ENCODE results near the gene SPTBN1. TPM values are rescaled to one million over a fixed set of nuclear protein-coding genes. Genes with fewer than 3 reads are reported as not detected.

SPTBN1 gene
- total RNA-seq, 2 experiments from 2014 or later = 132 to 183 TPM

- peak overlapping the region; percentile 65 for H3K4me2 ChIP-seq (ENCODE audit: low read length)
- peaks cover 4% of the 10 kb centered on the region; the same call in 1 of the 2 replicates for H4K20me1 ChIP-seq (ENCODE audit: insufficient read depth, low read length)
- DNase-seq (ENCODE audit: low spot score) = peak; percentile 65
- BruUV-seq (replicated peaks) = no TSS peak
- peaks cover 63% of the 10 kb centered on the region for H3K4me1 ChIP-seq (ENCODE audit: insufficient read depth, low read length, poor library complexity, severe bottlenecking)
- no peak overlapping the region for H2AFZ ChIP-seq (ENCODE audit: low read length)
- H3K9me2 ChIP-seq (ENCODE audit: insufficient read depth, low read length) = no peaks in the 10 kb centered on the region
- POLR2A ChIA-PET = interaction anchor here (0.5 kb wide), 1 partner anchor 329 kb away, joined by 3 read pairs; no protein-coding TSS in a partner anchor
- no peak overlapping the region for H3K4me3 ChIP-seq (ENCODE audit: low read depth, low read length, poor library complexity, severe bottlenecking)
- peak overlapping the region; percentile 32 for H3K27ac ChIP-seq (ENCODE audit: low read depth, low read length, poor library complexity, severe bottlenecking)
- no peak for TF ChIP-seq EZH2phosphoT487 (IDR thresholded peaks at IDR 0.05; ENCODE audit: borderline replicate concordance, low read depth, low read length)
- no peaks in the 10 kb centered on the region for H3K9me3 ChIP-seq (ENCODE audit: low read length)
- peaks cover 76% of the 10 kb centered on the region for H3K36me3 ChIP-seq (ENCODE audit: insufficient read depth, low read length)
- peaks cover 26% of the 10 kb centered on the region; the same call in 1 of the 2 replicates for H3K79me2 ChIP-seq (ENCODE audit: insufficient read depth, low read depth, low read length)
- intact Hi-C loops (cut with micrococcal nuclease; ENCODE audit: unreplicated experiment) = loop anchor here (10.0 kb wide), 2 partner anchors 147 to 673 kb away; no protein-coding TSS in a partner anchor
- CTCF ChIA-PET (ENCODE audit: unreplicated experiment) = no interaction called here
Observed at GRCh38 chr2:54638103-54638502, 182.0 kb downstream of the SPTBN1 start.

- peaks cover 75% of the 10 kb centered on the region for H3K36me3 ChIP-seq (ENCODE audit: insufficient read depth, low read length)
- BruUV-seq (replicated peaks) = no TSS peak
- ChIA-PET CTCF (ENCODE audit: unreplicated experiment) (no interaction called here), POLR2A (interaction anchor here (1.0 to 1.4 kb wide), 3 partner anchors 41 to 59 kb away, joined by 3 to 6 read pairs (median 3); no protein-coding TSS in a partner anchor)
- H3K9me3 ChIP-seq (ENCODE audit: low read length) = no peaks in the 10 kb centered on the region
- H3K4me3 ChIP-seq (ENCODE audit: low read depth, low read length, poor library complexity, severe bottlenecking) = no peak overlapping the region
- peak overlapping the region; percentile 32 for H3K27ac ChIP-seq (ENCODE audit: low read depth, low read length, poor library complexity, severe bottlenecking)
- peaks cover 4% of the 10 kb centered on the region; the same call in 1 of the 2 replicates for H4K20me1 ChIP-seq (ENCODE audit: insufficient read depth, low read length)
- H3K4me1 ChIP-seq (ENCODE audit: insufficient read depth, low read length, poor library complexity, severe bottlenecking) = peaks cover 56% of the 10 kb centered on the region
- H3K4me2 ChIP-seq (ENCODE audit: low read length) = peak overlapping the region; percentile 65
- TF ChIP-seq CTCF (conservative IDR thresholded peaks at IDR 0.05; ENCODE audit: low read length) (no peak), EZH2phosphoT487 (IDR thresholded peaks at IDR 0.05; ENCODE audit: borderline replicate concordance, low read depth, low read length) (no peak)
- no peak for DNase-seq (ENCODE audit: low spot score)
- H2AFZ ChIP-seq (ENCODE audit: low read length) = no peak overlapping the region
- H3K79me2 ChIP-seq (ENCODE audit: insufficient read depth, low read depth, low read length) = peaks cover 26% of the 10 kb centered on the region; the same call in 1 of the 2 replicates
- no peaks in the 10 kb centered on the region for H3K9me2 ChIP-seq (ENCODE audit: insufficient read depth, low read length)
- intact Hi-C loops (cut with micrococcal nuclease; ENCODE audit: unreplicated experiment) = loop anchor here (10.0 kb wide), 2 partner anchors 146 to 674 kb away; no protein-coding TSS in a partner anchor
Observed at GRCh38 chr2:54638774-54639187, 182.7 kb downstream of the SPTBN1 start.

GRCh38 chr2:54639609-54640008 lies 183.5 kb downstream of the SPTBN1 start:
- Histone ChIP-seq H3K4me1 (ENCODE audit: insufficient read depth, low read length, poor library complexity, severe bottlenecking) (peaks cover 48% of the 10 kb centered on the region), H3K4me2 (ENCODE audit: low read length) (no peak overlapping the region), H2AFZ (ENCODE audit: low read length) (no peak overlapping the region), H4K20me1 (ENCODE audit: insufficient read depth, low read length) (peaks cover 4% of the 10 kb centered on the region; the same call in 1 of the 2 replicates), H3K4me3 (ENCODE audit: low read depth, low read length, poor library complexity, severe bottlenecking) (no peak overlapping the region), H3K9me2 (ENCODE audit: insufficient read depth, low read length) (no peaks in the 10 kb centered on the region), H3K9me3 (ENCODE audit: low read length) (no peaks in the 10 kb centered on the region), H3K27ac (ENCODE audit: low read depth, low read length, poor library complexity, severe bottlenecking) (no peak overlapping the region), H3K79me2 (ENCODE audit: insufficient read depth, low read depth, low read length) (peaks cover 26% of the 10 kb centered on the region; the same call in 1 of the 2 replicates), H3K36me3 (ENCODE audit: insufficient read depth, low read length) (peaks cover 83% of the 10 kb centered on the region)
- intact Hi-C loops (cut with micrococcal nuclease; ENCODE audit: unreplicated experiment) = loop anchor here (10.0 kb wide), 2 partner anchors 145 to 675 kb away; no protein-coding TSS in a partner anchor
- no peak for DNase-seq (ENCODE audit: low spot score)
- ChIA-PET POLR2A (interaction anchor here (1.0 to 1.4 kb wide), 4 partner anchors 12 to 60 kb away, joined by 3 to 6 read pairs (median 4); no protein-coding TSS in a partner anchor), CTCF (ENCODE audit: unreplicated experiment) (no interaction called here)
- TF ChIP-seq EZH2phosphoT487 (IDR thresholded peaks at IDR 0.05; ENCODE audit: borderline replicate concordance, low read depth, low read length) (no peak), CTCF (conservative IDR thresholded peaks at IDR 0.05; ENCODE audit: low read length) (no peak)
- BruUV-seq (replicated peaks) = no TSS peak

All from OCI-LY7 (cell line).